Bronchial epithelial cell (primary cell): ENCODE measurements around the gene PCDHGA6. TPM values are rescaled to one million over a fixed set of nuclear protein-coding genes. Genes with fewer than 3 reads are reported as not detected.
"Not testable (repeated sequence)": the region's sequence is repeated elsewhere in the genome, so short reads cannot be mapped to it uniquely, and the experiment has no call there.

Experiments
- DNase-seq: peaks from one replicate; pipeline ENCODE4 v3.0.0-alpha.2; 2010; ENCODE audit warnings: low read depth
- FAIRE-seq: peaks from 2 replicates; lab custom pipeline; 2011; peaks lifted over from hg19 to GRCh38; lab: Jason Lieb, UNC
- H3K27me3 ChIP-seq: 2 replicates; pipeline ENCODE4 v1.5.1; 2011; ENCODE audit warnings: low read length; ENCODE audit not compliant: control insufficient read depth, insufficient read depth
- H3K36me3 ChIP-seq: 2 replicates; pipeline ENCODE4 v1.5.1; 2011; ENCODE audit warnings: low read length; ENCODE audit not compliant: control insufficient read depth, insufficient read depth
- H3K4me3 ChIP-seq: 2 replicates; pipeline ENCODE4 v1.5.1; 2011; ENCODE audit warnings: mild to moderate bottlenecking, low read depth, low read length, control low read depth
- CTCF ChIP-seq: IDR thresholded peaks from 2 replicates; pipeline ENCODE4 v1.5.1; 2011; ENCODE audit warnings: mild to moderate bottlenecking, moderate library complexity, low read length, control low read depth, inconsistent platforms; ENCODE audit not compliant: insufficient read depth, severe bottlenecking
- total RNA-seq: library from RNA; depleted of rRNA; stranded (reverse); fragments of >200 nt; gene quantifications from 2 replicates; pipeline ENCODE4 v1.2.1, GENCODE V29; 2014

PCDHGA6 gene
- total RNA-seq, result under 0.01 and 0.26 TPM in 2 replicates

- no peaks in the 10 kb centered on the region for H3K36me3 ChIP-seq
- peak within 1 kb of the TSS; percentile 19 for H3K4me3 ChIP-seq
- H3K27me3 ChIP-seq, result peaks cover 9% of the 10 kb centered on the region
- DNase-seq (peak; percentile 29), FAIRE-seq (no peak)
- TF ChIP-seq CTCF, result peak; percentile 36
Observed at GRCh38 chr5:141373673-141374317, at the start of gene PCDHGA6. PCDHGA6 (plus strand) TSS chr5:141373891; CDS start chr5:141374084, 193 bp downstream.

- TF ChIP-seq CTCF, result peak; percentile 46
- FAIRE-seq (no peak), DNase-seq (peak; percentile 53)
- Histone ChIP-seq H3K27me3 (no peaks in the 10 kb centered on the region), H3K4me3 (peak overlapping the region; percentile 27), H3K36me3 (no peaks in the 10 kb centered on the region)
Observed at GRCh38 chr5:141326088-141326854, 47.4 kb upstream of the PCDHGA6 start.

GRCh38 chr5:141328231-141328630 is 45.5 kb upstream of the PCDHGA6 start:
- FAIRE-seq, result peak; percentile 64

GRCh38 chr5:141330299-141331080 is 43.2 kb upstream of the PCDHGA6 start, which contains the start of gene PCDHGA1:
PCDHGA1 (plus strand) TSS chr5:141330514.
- FAIRE-seq (no peak), DNase-seq (peak; percentile 40)
- Histone ChIP-seq H3K27me3 (no peaks in the 10 kb centered on the region), H3K36me3 (no peaks in the 10 kb centered on the region), H3K4me3 (no peak within 1 kb of the TSS)
- peak; percentile 36 for TF ChIP-seq CTCF

More at GRCh38 chr5:141328231-141328630, 45.5 kb upstream of the PCDHGA6 start:
- DNase-seq, result no peak
- Histone ChIP-seq H3K27me3 (no peaks in the 10 kb centered on the region), H3K36me3 (no peaks in the 10 kb centered on the region), H3K4me3 (no peak overlapping the region)
- no peak for TF ChIP-seq CTCF

GRCh38 chr5:141332571-141332970 is 41.1 kb upstream of the PCDHGA6 start:
- DNase-seq, H3K27me3 ChIP-seq, FAIRE-seq, H3K36me3 ChIP-seq, H3K4me3 ChIP-seq: not testable (repeated sequence)
